Calu3 (cell line): ENCODE results near the gene SGTA. TPM values are rescaled to one million over a fixed set of nuclear protein-coding genes. Genes with fewer than 3 reads are reported as not detected.

ENCODE experiments used
- BruUV-seq: library from RNA; stranded (reverse); fragments of 400-500 nt; replicated peaks from 2 replicates; lab custom pipeline; 2021; lab: Mats Ljungman, UMichigan
- CTCF ChIA-PET: fragments of 300-600 bp; sonication (Branson Sonifier 250); formaldehyde crosslinking; loops from one replicate; lab custom pipeline; 2022; ENCODE audit warnings: antibody characterized with exemption; lab: Charles Lee
- DNase-seq: peaks from one replicate; pipeline ENCODE4 v3.0.0; 2022
- H3K27ac Mint-ChIP-seq: one replicate; pipeline ENCODE4 v1.8.0; 2022; ENCODE audit warnings: mixed read lengths; ENCODE audit not compliant: unreplicated experiment
- H3K27me3 Mint-ChIP-seq: one replicate; pipeline ENCODE4 v1.8.0; 2022; ENCODE audit warnings: mixed read lengths; ENCODE audit not compliant: unreplicated experiment
- H3K36me3 Mint-ChIP-seq: one replicate; pipeline ENCODE4 v1.8.0; 2022; ENCODE audit warnings: mild to moderate bottlenecking, moderate library complexity, mixed read lengths; ENCODE audit not compliant: insufficient read depth, unreplicated experiment
- H3K4me1 Mint-ChIP-seq: one replicate; pipeline ENCODE4 v1.8.0; 2022; ENCODE audit warnings: mild to moderate bottlenecking, low read depth, mixed read lengths; ENCODE audit not compliant: unreplicated experiment
- H3K4me3 Mint-ChIP-seq: one replicate; pipeline ENCODE4 v1.8.0; 2022; ENCODE audit warnings: mild to moderate bottlenecking, low read depth, moderate library complexity, mixed read lengths; ENCODE audit not compliant: unreplicated experiment
- H3K9me3 Mint-ChIP-seq: one replicate; pipeline ENCODE4 v1.8.0; 2022; ENCODE audit warnings: low read depth, mixed read lengths; ENCODE audit not compliant: unreplicated experiment
- CTCF ChIP-seq: fragments of 200-600 bp; IDR thresholded peaks from one replicate; pipeline ENCODE4 v1.8.0; 2022; ENCODE audit warnings: antibody characterized with exemption; ENCODE audit not compliant: unreplicated experiment
- intact Hi-C: fragments of 100-400 bp; cut with micrococcal nuclease; formaldehyde crosslinking; loops from one replicate; pipeline ENCODE4 v1.10.0; 2022; ENCODE audit not compliant: unreplicated experiment
- total RNA-seq: library from RNA; stranded (reverse); gene quantifications from 2 replicates; pipeline ENCODE4 v1.2.3, GENCODE V29; 2022

Gene SGTA
- total RNA-seq, 1 experiment from 2014 or later, result 44.7 TPM

- peaks cover 39% of the 10 kb centered on the region for H3K27me3 Mint-ChIP-seq
- H3K9me3 Mint-ChIP-seq, result peaks cover 5% of the 10 kb centered on the region
- H3K4me3 Mint-ChIP-seq, result no peak overlapping the region
- H3K4me1 Mint-ChIP-seq, result no peaks in the 10 kb centered on the region
- H3K27ac Mint-ChIP-seq, result no peak overlapping the region
- CTCF ChIA-PET, result no interaction called here
- BruUV-seq, result no TSS peak
- TF ChIP-seq CTCF, result no peak
- no peaks in the 10 kb centered on the region for H3K36me3 Mint-ChIP-seq
- intact Hi-C loops, result no loop called here
- no peak for DNase-seq
Observed at GRCh38 chr19:2711875-2712205, 71.2 kb downstream of the SGTA start.

- H3K27me3 Mint-ChIP-seq, result peaks cover 37% of the 10 kb centered on the region
- TF ChIP-seq CTCF, result no peak
- no TSS peak for BruUV-seq
- peaks cover 5% of the 10 kb centered on the region for H3K9me3 Mint-ChIP-seq
- DNase-seq, result no peak
- CTCF ChIA-PET, result no interaction called here
- no peaks in the 10 kb centered on the region for H3K4me1 Mint-ChIP-seq
- intact Hi-C loops, result no loop called here
- H3K36me3 Mint-ChIP-seq, result no peaks in the 10 kb centered on the region
- H3K4me3 Mint-ChIP-seq, result no peak overlapping the region
- H3K27ac Mint-ChIP-seq, result no peak overlapping the region
Observed at GRCh38 chr19:2711172-2711874, 71.8 kb downstream of the SGTA start.

- CTCF ChIA-PET, result no interaction called here
- intact Hi-C loops, result no loop called here
- H3K9me3 Mint-ChIP-seq, result no peaks in the 10 kb centered on the region
- no peak for DNase-seq
- BruUV-seq, result no TSS peak
- H3K36me3 Mint-ChIP-seq, result peaks cover 6% of the 10 kb centered on the region
- peaks cover 12% of the 10 kb centered on the region for H3K27me3 Mint-ChIP-seq
- H3K27ac Mint-ChIP-seq, result no peak overlapping the region
- no peaks in the 10 kb centered on the region for H3K4me1 Mint-ChIP-seq
- no peak overlapping the region for H3K4me3 Mint-ChIP-seq
- TF ChIP-seq CTCF, result no peak
Observed at GRCh38 chr19:2706251-2706650, 76.8 kb downstream of the SGTA start.

Other genes starting within 250 kb of the SGTA start
- 0.87 and 0.91 TPM in 2 replicates for gene GNG7, start 80.6 kb downstream of the SGTA start, total RNA-seq
- 0.17 and 0.51 TPM in 2 replicates for gene DIRAS1, start 61.9 kb downstream of the SGTA start, total RNA-seq
- 25.0 and 28.2 TPM in 2 replicates for gene SLC39A3, start 43.3 kb downstream of the SGTA start, total RNA-seq
- 85.9 and 86.2 TPM in 2 replicates for gene THOP1, start 2.2 kb upstream of the SGTA start, total RNA-seq
- gene ZNF554, start 36.6 kb upstream of the SGTA start, total RNA-seq, result 4.3 and 4.9 TPM in 2 replicates
- gene ZNF555, start 58.2 kb upstream of the SGTA start, total RNA-seq, result 3.8 and 5.7 TPM in 2 replicates
- gene ZNF556, start 84.1 kb upstream of the SGTA start, total RNA-seq, result not detected in 2 replicates
- 4.1 and 6.0 TPM in 2 replicates for gene ZNF57, start 117.7 kb upstream of the SGTA start, total RNA-seq
- 3.6 and 5.0 TPM in 2 replicates for gene ZNF77, start 161.7 kb upstream of the SGTA start, total RNA-seq
- 2.1 and 3.4 TPM in 2 replicates for gene TLE6, start 194.3 kb upstream of the SGTA start, total RNA-seq
- gene TLE2, start 246.0 kb upstream of the SGTA start, total RNA-seq, result 8.5 and 9.3 TPM in 2 replicates